Lower lobe of right lung (tissue), 2 donors: ENCODE measurements around the gene GPR39. TPM values are rescaled to one million over a fixed set of nuclear protein-coding genes. Genes with fewer than 3 reads are reported as not detected.

Experiments
- ATAC-seq, 2 donors: fragments of 200-7000 bp; cut with Tn5 transposase; one replicate each; pipeline ENCODE4 v1.9.1; 2020 to 2022; ENCODE audit warnings: mild to moderate bottlenecking in 2 of 2, moderate library complexity in 2 of 2
- DNase-seq: peaks from one replicate; pipeline ENCODE4 v3.0.0-alpha.2; 2020
- H3K27ac ChIP-seq: fragments of 200-600 bp; one replicate; pipeline ENCODE4 v1.8.0; 2022
- H3K27me3 ChIP-seq: fragments of 200-600 bp; one replicate; pipeline ENCODE4 v1.8.0; 2022; ENCODE audit warnings: low read depth
- H3K36me3 ChIP-seq: fragments of 200-600 bp; one replicate; pipeline ENCODE4 v1.8.0; 2022; ENCODE audit warnings: mild to moderate bottlenecking
- H3K4me1 ChIP-seq: fragments of 200-600 bp; one replicate; pipeline ENCODE4 v1.8.0; 2022
- H3K4me3 ChIP-seq: fragments of 200-600 bp; one replicate; pipeline ENCODE4 v1.8.0; 2022; ENCODE audit warnings: mild to moderate bottlenecking
- H3K9me3 ChIP-seq: fragments of 200-600 bp; one replicate; pipeline ENCODE4 v1.8.0; 2022
- CTCF ChIP-seq: fragments of 200-600 bp; IDR thresholded peaks from one replicate; pipeline ENCODE4 v1.8.0; 2022; ENCODE audit warnings: antibody characterized with exemption, mild to moderate bottlenecking
- intact Hi-C: fragments of 100-400 bp; cut with DNase I; formaldehyde crosslinking; loops from one replicate; pipeline ENCODE4 v1.11.0; 2022
- total RNA-seq: library from RNA; stranded (reverse); fragmentation: NEBNext Ultra II Directional; extraction: Animal tissue kit (Norgen Biotek cat#: 25700); gene quantifications from one replicate; pipeline ENCODE4 v1.2.1, GENCODE V29; 2021
- donor health status: DM: no; HTN: yes; CAD: no; lungs with severe emphysema.

GPR39 gene
- total RNA-seq, 1 donor from 2014 or later: 11.2 TPM

DNA sequence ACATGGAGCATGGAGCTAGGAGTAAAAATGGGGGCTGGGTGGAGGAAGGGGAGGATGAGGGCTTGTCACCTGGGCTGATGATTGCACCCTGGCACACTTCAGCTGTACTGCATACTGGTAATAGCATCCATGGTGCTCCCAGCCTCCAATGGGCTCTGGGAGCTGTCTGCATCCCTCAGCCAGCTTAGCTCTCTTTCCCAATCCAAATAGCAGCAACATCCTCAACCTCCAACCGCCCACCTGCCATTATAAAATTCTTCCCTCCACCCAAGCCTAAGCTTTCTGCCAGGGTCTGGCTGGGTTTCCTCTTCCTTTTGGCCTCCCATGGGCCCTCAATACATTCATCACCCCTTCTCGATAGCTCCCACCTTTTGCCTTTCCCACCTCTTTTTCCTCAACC, 143.3 kb downstream of the GPR39 start:
- DNase-seq: no peak
- no peak overlapping the region for H3K4me3 ChIP-seq
- no peak for TF ChIP-seq CTCF
- no peaks in the 10 kb centered on the region for H3K9me3 ChIP-seq
- H3K27ac ChIP-seq: no peak overlapping the region
- ATAC-seq: no peak
- H3K27me3 ChIP-seq: no peaks in the 10 kb centered on the region
- no peaks in the 10 kb centered on the region for H3K4me1 ChIP-seq
- intact Hi-C loops: no loop called here
- H3K36me3 ChIP-seq: no peaks in the 10 kb centered on the region

DNA sequence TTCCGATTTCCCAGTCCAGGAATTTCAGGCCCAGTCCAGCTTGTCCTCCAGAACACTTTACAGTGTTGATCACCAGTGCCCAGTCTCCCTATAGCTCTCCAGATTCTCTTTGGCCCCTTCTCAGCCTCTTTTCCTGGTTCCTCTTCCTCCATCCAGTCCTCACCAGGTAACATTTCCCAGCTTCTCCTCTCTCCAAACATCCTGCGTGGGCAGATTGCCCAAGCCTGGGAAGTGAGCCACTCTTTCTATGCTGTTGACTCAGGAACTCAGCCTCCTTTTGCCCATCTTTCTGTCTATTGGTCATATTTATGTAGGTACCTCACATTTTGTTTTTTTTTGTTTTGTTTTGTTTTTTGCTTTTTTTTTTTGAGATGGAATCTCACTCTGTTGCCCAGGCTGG, 144.0 kb downstream of the GPR39 start:
- Histone ChIP-seq H3K4me3 (no peak overlapping the region), H3K27ac (no peak overlapping the region), H3K27me3 (no peaks in the 10 kb centered on the region), H3K9me3 (no peaks in the 10 kb centered on the region), H3K36me3 (no peaks in the 10 kb centered on the region), H3K4me1 (no peaks in the 10 kb centered on the region)
- ATAC-seq: no peak
- intact Hi-C loops: no loop called here
- no peak for TF ChIP-seq CTCF
- no peak for DNase-seq

- Histone ChIP-seq H3K9me3 (no peaks in the 10 kb centered on the region), H3K27me3 (no peaks in the 10 kb centered on the region), H3K4me3 (no peak overlapping the region), H3K27ac (no peak overlapping the region), H3K36me3 (no peaks in the 10 kb centered on the region), H3K4me1 (no peaks in the 10 kb centered on the region)
- ATAC-seq (no peak), DNase-seq (no peak)
- TF ChIP-seq CTCF: no peak
- intact Hi-C loops: no loop called here
These were observed 145.6 kb downstream of the GPR39 start for GRCh38 chr2:132562245-132562644.

DNA sequence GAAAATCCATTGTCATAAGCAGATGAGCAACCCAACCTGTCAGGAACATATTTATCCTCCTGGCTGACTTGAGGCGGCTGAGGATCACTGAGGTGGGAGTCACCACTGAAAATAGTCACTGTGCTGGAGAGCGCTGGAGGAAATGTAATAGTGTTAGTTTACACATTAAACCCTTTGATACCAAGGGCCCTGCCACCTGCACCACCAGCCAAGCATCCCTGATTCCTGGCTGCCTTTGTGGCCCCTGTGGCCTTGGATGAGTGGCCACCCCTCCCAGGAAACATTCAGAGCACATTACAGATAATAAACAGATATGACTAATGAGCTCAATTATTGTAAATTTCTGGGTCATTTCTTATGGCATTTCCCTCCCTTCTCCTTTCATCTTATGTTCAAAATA, 147.5 kb downstream of the GPR39 start:
- Histone ChIP-seq H3K4me1 (no peaks in the 10 kb centered on the region), H3K27me3 (no peaks in the 10 kb centered on the region), H3K27ac (no peak overlapping the region), H3K4me3 (no peak overlapping the region), H3K9me3 (no peaks in the 10 kb centered on the region), H3K36me3 (no peaks in the 10 kb centered on the region)
- ATAC-seq (no peak), DNase-seq (no peak)
- TF ChIP-seq CTCF: no peak
- intact Hi-C loops: no loop called here

DNA sequence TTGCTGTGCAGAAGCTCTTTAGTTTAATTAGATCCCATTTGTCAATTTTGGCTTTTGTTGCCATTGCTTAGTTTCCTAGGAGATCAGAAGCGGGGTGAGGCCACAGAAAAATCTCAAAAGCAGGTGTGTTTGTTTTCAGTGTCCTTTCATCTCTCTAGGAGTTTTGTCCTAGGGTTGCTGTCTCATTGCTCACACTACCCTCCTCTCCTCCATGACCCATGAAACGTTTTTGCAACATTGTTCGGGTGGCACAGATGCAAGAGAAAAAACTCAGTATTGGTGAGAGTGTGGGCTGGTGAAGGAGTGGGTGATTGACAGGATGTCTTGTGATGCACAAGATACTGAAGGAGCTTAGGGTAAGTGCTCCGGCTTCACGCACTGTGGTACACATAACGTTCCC, 149.8 kb downstream of the GPR39 start:
- ATAC-seq: no peak
- Histone ChIP-seq H3K4me1 (no peaks in the 10 kb centered on the region), H3K27ac (no peak overlapping the region), H3K9me3 (no peaks in the 10 kb centered on the region), H3K36me3 (no peaks in the 10 kb centered on the region), H3K4me3 (no peak overlapping the region), H3K27me3 (no peaks in the 10 kb centered on the region)
- DNase-seq: no peak
- TF ChIP-seq CTCF: no peak
- intact Hi-C loops: no loop called here

GRCh38 chr2:132567682-132568081, 151.1 kb downstream of the GPR39 start:
- intact Hi-C loops: no loop called here
- no peaks in the 10 kb centered on the region for H3K4me1 ChIP-seq
- H3K27me3 ChIP-seq: no peaks in the 10 kb centered on the region
- H3K9me3 ChIP-seq: no peaks in the 10 kb centered on the region
- H3K4me3 ChIP-seq: no peak overlapping the region
- ATAC-seq (no peak), DNase-seq (no peak)
- TF ChIP-seq CTCF: no peak
- no peaks in the 10 kb centered on the region for H3K36me3 ChIP-seq
- no peak overlapping the region for H3K27ac ChIP-seq
